K562 (cell line): ENCODE measurements around the gene EGFR. TPM values are rescaled to one million over a fixed set of nuclear protein-coding genes. Genes with fewer than 3 reads are reported as not detected.

Experiments
- ATAC-seq: fragments of 200-7000 bp; cut with Tn5 transposase; 3 replicates; pipeline ENCODE4 v1.9.1; 2020; ENCODE audit warnings: moderate library complexity
- BruUV-seq: library from RNA; stranded (reverse); fragments of 400-500 nt; replicated peaks from 2 replicates; lab custom pipeline; 2021; lab: Mats Ljungman, UMichigan
- CTCF ChIA-PET: fragments of 300-600 bp; formaldehyde crosslinking; extraction: SDS; loops from one replicate; lab custom pipeline; 2021; ENCODE audit warnings: low intra/inter-chr PET ratio; lab: Yijun Ruan, JAX
- POLR2A ChIA-PET: fragments of 300-600, 350-650 bp; sonication (Branson Sonifier 250); formaldehyde crosslinking; extraction: SDS; loops from one replicate; lab custom pipeline; 2021; ENCODE audit warnings: antibody characterized with exemption, inconsistent platforms; lab: Yijun Ruan, JAX
- DNase-seq, 4 experiments: peaks; one replicate each; pipeline versions ENCODE4 v3.0.0 to v3.0.0-alpha.2; 2011 to 2018; ENCODE audit warnings: low spot score in 3 of 4, mixed read lengths in 3 of 4; ENCODE audit errors: extremely low read depth in 1 of 4
- FAIRE-seq: peaks from 2 replicates; lab custom pipeline; 2011; peaks lifted over from hg19 to GRCh38; lab: Jason Lieb, UNC
- H2AFZ ChIP-seq: 2 replicates; pipeline ENCODE4 v1.6.0; 2011; ENCODE audit warnings: low read depth, low read length, control low read depth, inconsistent platforms
- H3K27ac ChIP-seq: fragments of 200-600 bp; 3 replicates; pipeline ENCODE4 v1.8.0; 2011; ENCODE audit warnings: low read depth, mild to moderate bottlenecking, control low read depth, inconsistent platforms, low read length, moderate library complexity, mixed read lengths; ENCODE audit errors: extremely low read depth
- H3K27me3 ChIP-seq, 2 experiments: fragments of 300-600 bp in 1 of 2; 2 replicates in 1 of 2; 3 replicates in 1 of 2; pipeline versions ENCODE4 v1.6.0 to v1.8.0; 2011; ENCODE audit warnings: inconsistent platforms in 2 of 2, low read length in 2 of 2, mild to moderate bottlenecking in 1 of 2, mixed read lengths in 1 of 2, moderate library complexity in 1 of 2; ENCODE audit not compliant: control insufficient read depth in 2 of 2, insufficient read depth in 2 of 2
- H3K36me3 ChIP-seq: fragments of 300-600 bp; 3 replicates; pipeline ENCODE4 v1.8.0; 2011; ENCODE audit warnings: mild to moderate bottlenecking, low read length, inconsistent platforms; ENCODE audit not compliant: control insufficient read depth, insufficient read depth
- H3K4me1 ChIP-seq, 2 experiments: fragments of 200-600 bp in 1 of 2; replicated peaks in 1 of 2; 2 replicates in 1 of 2; 3 replicates in 1 of 2; pipeline versions ENCODE4 v1.5.1 to v1.8.0; 2011; ENCODE audit warnings: inconsistent platforms in 2 of 2, low read length in 2 of 2, mild to moderate bottlenecking in 1 of 2, mixed read lengths in 1 of 2, moderate library complexity in 1 of 2; ENCODE audit not compliant: control insufficient read depth in 2 of 2, insufficient read depth in 2 of 2
- H3K4me2 ChIP-seq: 2 replicates; pipeline ENCODE4 v1.6.1; 2011; ENCODE audit warnings: low read length, control low read depth, inconsistent platforms, mixed read lengths; ENCODE audit not compliant: insufficient read depth
- H3K4me3 ChIP-seq: fragments of 200-600 bp; sonication (generic), shearing (Covaris generic); 2 replicates; pipeline ENCODE4 v1.5.1; 2016; ENCODE audit warnings: control low read depth, inconsistent platforms
- H3K79me2 ChIP-seq: fragments of 200-600 bp; 3 replicates; pipeline ENCODE4 v1.8.0; 2011; ENCODE audit warnings: low read length, inconsistent platforms; ENCODE audit not compliant: control insufficient read depth, insufficient read depth
- H3K9ac ChIP-seq, 2 experiments: 2 replicates each; pipeline versions ENCODE4 v1.6.0 to v1.6.1; 2011; ENCODE audit warnings: low read depth in 2 of 2, low read length in 2 of 2, control low read depth in 1 of 2, inconsistent platforms in 1 of 2, mild to moderate bottlenecking in 1 of 2, mixed read lengths in 1 of 2; ENCODE audit not compliant: insufficient read depth in 1 of 2
- H3K9me1 ChIP-seq: one replicate; pipeline ENCODE4 v1.6.0; 2011; ENCODE audit warnings: inconsistent platforms, mild to moderate bottlenecking, low read length, moderate library complexity; ENCODE audit not compliant: control insufficient read depth, insufficient read depth
- H3K9me3 ChIP-seq: replicated peaks from 2 replicates; pipeline ENCODE4 v1.5.1; 2011; ENCODE audit warnings: low read depth, low read length, inconsistent platforms; ENCODE audit not compliant: control insufficient read depth, insufficient read depth
- H4K20me1 ChIP-seq: replicated peaks from 2 replicates; pipeline ENCODE4 v1.6.1; 2011; ENCODE audit warnings: low read length, inconsistent platforms, mixed read lengths; ENCODE audit not compliant: control insufficient read depth, insufficient read depth
- BRD4 ChIP-seq: fragments of 200-600 bp; sonication (generic); IDR thresholded peaks from 2 replicates; pipeline ENCODE4 v1.6.1; 2017; ENCODE audit warnings: inconsistent platforms
- ZC3H8 ChIP-seq: fragments of 450-650 bp; IDR thresholded peaks from 2 replicates; pipeline ENCODE4 v1.6.1; 2017
- ZEB2 ChIP-seq: fragments of 450-650 bp; IDR thresholded peaks from 2 replicates; pipeline ENCODE4 v1.6.1; 2016
- ZNF140 ChIP-seq: fragments of 250-450 bp; sonication (Bioruptor Pico); IDR thresholded peaks from 2 replicates; pipeline ENCODE4 v1.8.0; 2021; ENCODE audit warnings: moderate library complexity, mild to moderate bottlenecking, inconsistent platforms
- ZNF263 ChIP-seq: sonication (generic); formaldehyde crosslinking; IDR thresholded peaks from 2 replicates; pipeline ENCODE4 v1.8.0; 2022; ENCODE audit warnings: mild to moderate bottlenecking, missing genetic modification reagents, borderline replicate concordance
- ZNF354B ChIP-seq: fragments of 250-450 bp; sonication (Bioruptor Pico); IDR thresholded peaks from 2 replicates; pipeline ENCODE4 v1.4.0; 2020
- ZNF384 ChIP-seq: IDR thresholded peaks from 2 replicates; pipeline ENCODE4 v1.6.1; 2012; ENCODE audit warnings: low read depth, low read length, improper control_type of control experiment
- ZNF407 ChIP-seq: fragments of 450-650 bp; IDR thresholded peaks from 2 replicates; pipeline ENCODE4 v1.6.1; 2016; ENCODE audit warnings: low read depth
- ZNF778 ChIP-seq: fragments of 450-650 bp; formaldehyde crosslinking; IDR thresholded peaks from 2 replicates; pipeline ENCODE4 v1.4.0; 2020; ENCODE audit warnings: mild to moderate bottlenecking, moderate library complexity
- WGBS: fragments of 100-300 bp; shearing (Covaris generic); methylation state at CpG from one replicate; pipeline ENCODE4 v1.1.6; 2016; ENCODE audit warnings: low coverage, mixed read lengths; ENCODE audit not compliant: insufficient coverage; ENCODE audit errors: missing lambda C conversion rate; 5-methylcytosine and 5-hydroxymethylcytosine counted together
- in situ Hi-C: fragments of 300-500 bp; cut with MboI; formaldehyde crosslinking; loops from 4 replicates; pipeline ENCODE4 v1.15.0; 2018; ENCODE audit warnings: inconsistent platforms, mixed read lengths
- intact Hi-C: fragments of 100-400 bp; cut with micrococcal nuclease; formaldehyde crosslinking; loops from 2 replicates; pipeline ENCODE4 v1.14.2; 2022
- polyA plus RNA-seq, 8 experiments: library from polyadenylated mRNA; depleted of rRNA in 4 of 8; stranded (reverse) in 5 of 8; unstranded in 3 of 8; fragments of >200 nt; fragmentation: Nextera tagmentation in 2 of 8; fragmentation: Illumina TruSeq in 1 of 8; extraction: Ambion mirVana in 2 of 8; extraction: Trizol in 1 of 8; gene quantifications; 2 replicates each; pipeline versions ENCODE4 v1.2.1 to v1.2.3, GENCODE V29; 2011 to 2014; ENCODE audit warnings: inconsistent platforms in 1 of 8, missing spikeins in 1 of 8
- total RNA-seq, 7 experiments: library from RNA; depleted of rRNA in 6 of 7; stranded (reverse); fragments of >200 nt in 6 of 7; fragmentation: Illumina TruSeq in 2 of 7; extraction: Trizol in 2 of 7; gene quantifications; 2 replicates each; pipeline versions ENCODE4 v1.2.1 to v1.2.3, GENCODE V29; 2011 to 2021; ENCODE audit warnings: low replicate concordance in 1 of 7

The EGFR gene
- total and polyA plus RNA-seq, 9 of the 15 experiments (the other 6 are each of a cell fraction or from before 2014, with no cell fraction given), result 0.13 TPM; not detected in 8

- Histone ChIP-seq H3K9ac (no peak overlapping the region), H3K4me1 (no peaks in the 10 kb centered on the region; a peak in 1 of 5 replicates), H3K4me3 (no peak overlapping the region), H3K9me1 (no peaks in the 10 kb centered on the region), H3K36me3 (no peaks in the 10 kb centered on the region), H3K4me2 (no peak overlapping the region), H3K27ac (no peak overlapping the region), H3K9me3 (no peaks in the 10 kb centered on the region), H3K27me3 (peaks cover 5 to 22% of the 10 kb centered on the region in 2 experiments; a peak in 4 of 5 replicates), H3K79me2 (no peaks in the 10 kb centered on the region), H4K20me1 (no peaks in the 10 kb centered on the region), H2AFZ (no peak overlapping the region)
- TF ChIP-seq ZNF778 (CRISPR knock-in tag) (no peak), ZNF354B (no peak), ZNF140 (CRISPR knock-in tag) (no peak), BRD4 (no peak)
- intact Hi-C loops, result no loop called here
- no peak for DNase-seq
- ATAC-seq, result no peak
- in situ Hi-C loops, result no loop called here
- no peak for FAIRE-seq
- ChIA-PET CTCF (no interaction called here), POLR2A (no interaction called here)
- 4% methylated on average over 9 of the region's 9 CpGs for WGBS
- no TSS peak for BruUV-seq
Measured at GRCh38 chr7:55070271-55070743, 51.5 kb downstream of the EGFR start.

DNA sequence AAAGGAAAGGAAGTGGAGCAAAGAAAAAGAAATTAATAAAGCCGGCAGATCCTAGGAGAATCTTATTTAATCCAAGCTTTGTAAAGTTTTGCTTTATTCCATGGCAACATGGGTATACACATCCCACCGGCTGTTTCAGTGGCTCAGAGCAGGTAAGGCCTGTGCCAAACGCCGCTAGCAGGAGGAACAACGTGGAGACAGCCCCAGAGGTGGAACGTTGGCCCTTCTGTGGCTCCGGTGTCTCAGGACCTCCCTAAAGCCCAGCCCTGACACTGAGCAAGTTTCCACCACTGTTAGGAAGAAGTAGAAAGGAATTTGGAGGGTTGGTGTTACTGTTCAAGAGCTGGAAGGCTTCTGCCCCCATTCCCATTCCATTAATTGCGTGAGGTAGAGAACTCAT, 52.0 kb downstream of the EGFR start:
- 0% methylated on average over 8 of the region's 8 CpGs for WGBS
- no peaks in the 10 kb centered on the region for H3K79me2 ChIP-seq
- no peak overlapping the region for H3K9ac ChIP-seq
- FAIRE-seq (no peak), DNase-seq (no peak), ATAC-seq (no peak)
- no peak overlapping the region for H3K27ac ChIP-seq
- intact Hi-C loops, result no loop called here
- BruUV-seq, result no TSS peak
- in situ Hi-C loops, result no loop called here
- no peaks in the 10 kb centered on the region for H4K20me1 ChIP-seq
- CTCF ChIA-PET, result no interaction called here
- POLR2A ChIA-PET, result no interaction called here
- H3K4me3 ChIP-seq, result no peak overlapping the region
- no peaks in the 10 kb centered on the region; a peak in 1 of 5 replicates for H3K4me1 ChIP-seq
- H3K9me1 ChIP-seq, result no peaks in the 10 kb centered on the region
- H3K9me3 ChIP-seq, result no peaks in the 10 kb centered on the region
- H2AFZ ChIP-seq, result no peak overlapping the region
- no peaks in the 10 kb centered on the region for H3K36me3 ChIP-seq
- H3K27me3 ChIP-seq, result peaks cover 5 to 22% of the 10 kb centered on the region in 2 experiments; a peak in 4 of 5 replicates
- no peak overlapping the region for H3K4me2 ChIP-seq
- TF ChIP-seq ZNF407 (no peak), ZNF263 (CRISPR knock-in tag) (no peak), ZC3H8 (no peak), ZNF384 (no peak), ZEB2 (no peak)
